Measurements from ENCODE around the gene JAK3.

JAK3 gene

DNA sequence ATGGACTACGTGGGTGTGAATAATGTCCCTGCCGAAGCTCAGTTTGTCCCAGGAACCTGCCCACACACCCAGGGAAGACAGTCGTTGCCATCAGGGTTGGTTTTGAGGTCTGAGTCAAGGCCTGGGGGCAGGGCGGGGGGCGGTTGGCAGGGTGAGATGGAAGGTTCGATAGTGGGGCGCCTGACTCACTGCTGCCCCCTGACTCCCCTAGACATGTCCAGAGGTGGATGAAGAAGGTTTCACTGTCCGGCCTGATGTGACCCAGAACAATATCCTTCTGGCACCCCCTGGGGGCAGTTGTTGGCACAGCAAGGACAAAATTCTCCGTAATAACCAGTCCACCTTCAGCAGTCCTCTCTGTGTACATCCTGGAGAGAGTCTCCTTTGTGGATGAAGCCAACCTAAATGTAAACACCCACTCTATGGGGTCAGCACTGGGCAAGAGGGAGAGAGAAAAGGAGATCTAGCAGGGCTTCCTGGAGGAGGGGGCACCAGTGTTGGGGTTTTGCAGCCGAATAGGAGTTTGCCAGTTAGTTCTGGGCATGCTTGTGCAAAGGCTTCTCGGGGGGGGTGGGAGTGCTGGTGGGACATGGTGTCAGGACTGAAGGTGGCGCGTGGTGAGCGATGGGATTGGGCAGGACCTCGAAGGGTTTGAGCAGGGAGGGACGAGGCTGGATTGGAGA lies 72.4 kb downstream of the JAK3 start:
- DNase-seq, result no peak

All from NCI-H1694 (cell line).